HepG2 (cell line): ENCODE results near the gene CLDN9. TPM values are rescaled to one million over a fixed set of nuclear protein-coding genes. Genes with fewer than 3 reads are reported as not detected.
A peak's percentile ranks its signal among the peaks of the same experiment; 100 is the strongest.

Experiments used
- ATAD3A ChIP-seq: sonication (generic); formaldehyde crosslinking; IDR thresholded peaks from 2 replicates; pipeline ENCODE4 v1.4.0; 2020; ENCODE audit warnings: missing genetic modification reagents
- CBX2 ChIP-seq, 2 experiments: fragments of 200-600 bp in 1 of 2; sonication (generic); formaldehyde crosslinking in 1 of 2; IDR thresholded peaks; 2 replicates each; pipeline versions ENCODE4 v1.7.0 to v1.8.1; 2018 to 2022; ENCODE audit warnings: low read depth in 2 of 2, low read length in 1 of 2, mild to moderate bottlenecking in 1 of 2, missing genetic modification reagents in 1 of 2
- CC2D1A ChIP-seq: sonication (generic); formaldehyde crosslinking; IDR thresholded peaks from 2 replicates; pipeline ENCODE4 v1.8.1; 2023; ENCODE audit warnings: mild to moderate bottlenecking, missing genetic modification reagents
- CENPX ChIP-seq: sonication (generic); formaldehyde crosslinking; IDR thresholded peaks from 2 replicates; pipeline ENCODE4 v1.9.0; 2021; ENCODE audit warnings: mild to moderate bottlenecking, missing genetic modification reagents, moderate library complexity
- GFI1 ChIP-seq: sonication (generic); formaldehyde crosslinking; IDR thresholded peaks from 2 replicates; pipeline ENCODE4 v1.5.0; 2020; ENCODE audit warnings: missing genetic modification reagents, mild to moderate bottlenecking, borderline replicate concordance
- HMGA1 ChIP-seq: sonication (generic); formaldehyde crosslinking; conservative IDR thresholded peaks from 2 replicates; pipeline ENCODE4 v1.4.0; 2020; ENCODE audit warnings: missing genetic modification reagents
- KDM2A ChIP-seq: sonication (generic); formaldehyde crosslinking; IDR thresholded peaks from 2 replicates; pipeline ENCODE4 v1.4.0; 2020; ENCODE audit warnings: low read depth, missing genetic modification reagents, borderline replicate concordance
- KDM5B ChIP-seq: sonication (generic); formaldehyde crosslinking; IDR thresholded peaks from 2 replicates; pipeline ENCODE4 v1.4.0; 2020; ENCODE audit warnings: missing genetic modification reagents, mild to moderate bottlenecking, borderline replicate concordance
- KLF6 ChIP-seq: IDR thresholded peaks from 2 replicates; pipeline ENCODE4 v1.8.0; 2016; ENCODE audit warnings: missing biosample characterization, missing genetic modification reagents
- MXD4 ChIP-seq: IDR thresholded peaks from 2 replicates; pipeline ENCODE4 v1.6.1; 2016; ENCODE audit warnings: mild to moderate bottlenecking, missing biosample characterization, missing genetic modification reagents
- NFATC3 ChIP-seq: sonication (generic); formaldehyde crosslinking; IDR thresholded peaks from 2 replicates; pipeline ENCODE4 v1.5.1; 2020; ENCODE audit warnings: mild to moderate bottlenecking, missing genetic modification reagents
- NR2F6 ChIP-seq, 2 experiments: IDR thresholded peaks; 2 replicates each; pipeline ENCODE4 v1.6.1; 2016; ENCODE audit warnings: antibody characterized with exemption in 1 of 2, mild to moderate bottlenecking in 1 of 2
- REPIN1 ChIP-seq: sonication (generic); formaldehyde crosslinking; IDR thresholded peaks from 2 replicates; pipeline ENCODE4 v1.8.0; 2022; ENCODE audit warnings: missing genetic modification reagents, low read depth, mild to moderate bottlenecking, borderline replicate concordance
- RFX1 ChIP-seq: fragments of 450-650 bp; IDR thresholded peaks from 2 replicates; pipeline ENCODE4 v1.6.1; 2017
- SOX6 ChIP-seq, 2 experiments: fragments of 450-650 bp in 1 of 2; sonication (generic) in 1 of 2; formaldehyde crosslinking in 1 of 2; IDR thresholded peaks; 2 replicates each; pipeline versions ENCODE4 v1.4.0 to v1.6.1; 2017 to 2020; ENCODE audit warnings: antibody characterized with exemption in 1 of 2, mild to moderate bottlenecking in 1 of 2, missing genetic modification reagents in 1 of 2
- SP1 ChIP-seq, 2 experiments: fragments of 450-650 bp in 1 of 2; sonication (generic) in 1 of 2; formaldehyde crosslinking in 1 of 2; IDR thresholded peaks; 2 replicates each; pipeline versions ENCODE4 v1.4.0 to v1.6.1; 2016 to 2020; ENCODE audit warnings: missing genetic modification reagents in 1 of 2
- SRSF1 ChIP-seq: fragments of 200-400 bp; formaldehyde crosslinking; optimal IDR thresholded peaks from 2 replicates; pipeline ENCODE3; 2017; ENCODE audit warnings: mild to moderate bottlenecking, low read depth, low read length, moderate library complexity
- ZFP36L2 ChIP-seq: sonication (generic); formaldehyde crosslinking; IDR thresholded peaks from 2 replicates; pipeline ENCODE4 v1.4.0; 2020; ENCODE audit warnings: missing genetic modification reagents
- ZKSCAN1 ChIP-seq: fragments of 150-350 bp; IDR thresholded peaks from 2 replicates; pipeline ENCODE4 v1.6.1; 2014; ENCODE audit warnings: low read length
- ZNF160 ChIP-seq: sonication (generic); formaldehyde crosslinking; IDR thresholded peaks from 2 replicates; pipeline ENCODE4 v1.8.0; 2022; ENCODE audit warnings: mild to moderate bottlenecking, inconsistent platforms, missing genetic modification reagents
- polyA plus RNA-seq, 8 experiments: library from polyadenylated mRNA; depleted of rRNA in 3 of 8; stranded (reverse) in 7 of 8; unstranded in 1 of 8; fragments of >200 nt; fragmentation: Illumina TruSeq in 4 of 8; extraction: Trizol in 4 of 8; gene quantifications; 2 replicates each; pipeline versions ENCODE4 v1.2.1 to v1.2.3, GENCODE V29; 2011 to 2016; ENCODE audit warnings: low read depth in 4 of 8, missing spikeins in 1 of 8, mixed read lengths in 1 of 8; ENCODE audit not compliant: insufficient read depth in 1 of 8
- total RNA-seq, 5 experiments: library from RNA; depleted of rRNA; stranded (reverse); fragments of >200 nt; fragmentation: Illumina TruSeq; extraction: Trizol; gene quantifications; 2 replicates each; pipeline ENCODE4 v1.2.3, GENCODE V29; 2016; ENCODE audit warnings: low read depth in 1 of 5
- TF ChIP-seq, protein P1 (sequence below): IDR thresholded peaks from 2 replicates; pipeline ENCODE4 v1.6.1; 2016; ENCODE audit warnings: missing biosample characterization, missing genetic modification reagents, low read depth
- TF ChIP-seq, protein P2 (sequence below): IDR thresholded peaks from 2 replicates; pipeline ENCODE4 v1.6.1; 2016; ENCODE audit warnings: low read depth, borderline replicate concordance
- TF ChIP-seq, protein P3 (sequence below): sonication (generic); formaldehyde crosslinking; IDR thresholded peaks from 2 replicates; pipeline ENCODE4 v1.8.0; 2022; ENCODE audit warnings: missing genetic modification reagents, low read depth, mild to moderate bottlenecking, borderline replicate concordance
- TF ChIP-seq, protein P4 (sequence below): sonication (generic); formaldehyde crosslinking; IDR thresholded peaks from 2 replicates; pipeline ENCODE4 v1.4.0; 2020; ENCODE audit warnings: missing genetic modification reagents
- TF ChIP-seq, protein P5 (sequence below): sonication (generic); formaldehyde crosslinking; IDR thresholded peaks from 2 replicates; pipeline ENCODE4 v1.5.0; 2020; ENCODE audit warnings: missing genetic modification reagents

The CLDN9 gene
- total and polyA plus RNA-seq, 2 of the 13 experiments (the other 11 are each of a cell fraction or from before 2014, with no cell fraction given) = 0.15 to 0.26 TPM

DNA sequence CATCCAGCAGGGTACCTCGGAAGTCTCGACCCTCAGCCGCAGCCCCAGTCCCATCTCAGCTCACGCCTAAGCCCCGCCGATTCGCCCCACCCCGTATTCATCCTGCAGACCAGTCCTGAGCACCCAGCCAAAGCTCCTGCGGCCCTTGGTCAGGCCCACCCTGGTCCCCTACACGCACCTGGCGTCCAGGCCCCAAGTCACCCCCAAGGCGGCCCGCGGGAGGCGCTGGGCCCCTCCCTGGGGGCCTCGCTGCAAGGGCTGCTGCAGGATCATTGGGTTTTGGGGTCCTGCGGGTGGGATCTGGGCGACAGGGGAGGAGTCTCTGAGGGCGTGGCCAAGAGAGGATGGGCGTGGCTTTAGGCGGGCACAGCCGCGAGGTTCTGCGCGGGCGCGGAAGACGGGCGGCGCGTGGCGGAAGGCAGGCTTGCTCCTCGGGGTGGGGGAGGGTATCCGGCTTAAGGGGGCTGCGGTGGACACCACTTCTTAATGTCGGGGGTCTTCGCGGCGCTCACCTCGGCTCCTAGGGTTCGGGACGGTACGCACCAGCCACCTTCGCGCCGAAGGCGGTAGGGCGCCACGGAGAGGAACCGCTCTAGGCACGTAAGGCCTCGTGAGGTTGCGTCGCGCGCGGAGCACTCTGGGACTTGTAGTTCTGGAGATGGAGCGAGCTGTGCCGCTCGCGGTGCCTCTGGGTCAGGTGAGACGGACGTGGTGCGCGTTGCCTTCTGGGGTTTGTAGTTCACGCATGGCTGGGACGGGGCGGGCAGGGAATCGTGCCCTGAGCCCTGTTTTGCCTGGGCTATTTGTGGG is 11.2 kb downstream of the CLDN9 start, which contains the start of the genes HCFC1R1 and THOC6 (continued):
- TF ChIP-seq, protein P1, sequence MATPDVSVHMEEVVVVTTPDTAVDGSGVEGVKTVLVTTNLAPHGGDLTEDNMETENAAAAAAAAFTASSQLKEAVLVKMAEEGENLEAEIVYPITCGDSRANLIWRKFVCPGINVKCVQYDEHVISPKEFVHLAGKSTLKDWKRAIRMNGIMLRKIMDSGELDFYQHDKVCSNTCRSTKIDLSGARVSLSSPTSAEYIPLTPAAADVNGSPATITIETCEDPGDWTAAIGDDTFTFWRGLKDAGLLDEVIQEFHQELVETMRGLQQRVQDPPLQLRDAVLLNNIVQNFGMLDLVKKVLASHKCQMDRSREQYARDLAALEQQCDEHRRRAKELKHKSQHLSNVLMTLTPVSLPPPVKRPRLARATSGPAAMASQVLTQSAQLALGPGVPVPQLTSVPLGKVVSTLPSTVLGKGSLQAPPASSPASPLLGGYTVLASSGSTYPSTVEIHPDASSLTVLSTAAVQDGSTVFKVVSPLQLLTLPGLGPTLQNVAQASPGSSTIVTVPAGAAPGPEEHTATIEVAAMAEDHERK (CRISPR knock-in tag) = peak; percentile 98
- 0 out of 2 replicates have a peak, but pooled peaks have one; percentile 27 for TF ChIP-seq ZFP36L2
- peak; percentile 95 for TF ChIP-seq SRSF1
- peak; percentile 55; the same call in 1 of the 2 replicates for TF ChIP-seq GFI1 (CRISPR knock-in tag)
- no peak for TF ChIP-seq HMGA1
- TF ChIP-seq, protein P2, sequence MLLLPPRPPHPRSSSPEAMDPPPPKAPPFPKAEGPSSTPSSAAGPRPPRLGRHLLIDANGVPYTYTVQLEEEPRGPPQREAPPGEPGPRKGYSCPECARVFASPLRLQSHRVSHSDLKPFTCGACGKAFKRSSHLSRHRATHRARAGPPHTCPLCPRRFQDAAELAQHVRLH = peak; percentile 97; the same call in 1 of the 2 replicates
- TF ChIP-seq KDM5B = peak; percentile 84
- TF ChIP-seq KDM2A (CRISPR knock-in tag) = peak; percentile 97
- TF ChIP-seq CBX2 (IDR thresholded peaks at IDR 0.05; ENCODE audit: low read depth, low read length) = no peak
- TF ChIP-seq CBX2 (CRISPR knock-in tag; IDR thresholded peaks at IDR 0.05; ENCODE audit: low read depth) = no peak
- TF ChIP-seq, protein P3, sequence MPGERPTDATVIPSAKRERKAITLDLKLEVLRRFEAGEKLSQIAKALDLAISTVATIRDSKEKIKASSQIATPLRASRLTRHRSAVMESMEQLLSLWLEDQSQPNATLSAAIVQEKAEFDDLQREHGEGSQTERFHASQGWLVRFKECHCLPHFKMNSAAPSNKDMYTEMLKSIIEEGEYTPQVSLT (CRISPR knock-in tag) = no peak
- TF ChIP-seq SOX6 (IDR thresholded peaks at IDR 0.05) = no peak
- TF ChIP-seq SOX6 (CRISPR knock-in tag; IDR thresholded peaks at IDR 0.05) = peak; percentile 26; the same call in 1 of the 2 replicates
- peak; percentile 85; the same call in 1 of the 2 replicates for TF ChIP-seq REPIN1 (CRISPR knock-in tag)
- TF ChIP-seq, protein P4, sequence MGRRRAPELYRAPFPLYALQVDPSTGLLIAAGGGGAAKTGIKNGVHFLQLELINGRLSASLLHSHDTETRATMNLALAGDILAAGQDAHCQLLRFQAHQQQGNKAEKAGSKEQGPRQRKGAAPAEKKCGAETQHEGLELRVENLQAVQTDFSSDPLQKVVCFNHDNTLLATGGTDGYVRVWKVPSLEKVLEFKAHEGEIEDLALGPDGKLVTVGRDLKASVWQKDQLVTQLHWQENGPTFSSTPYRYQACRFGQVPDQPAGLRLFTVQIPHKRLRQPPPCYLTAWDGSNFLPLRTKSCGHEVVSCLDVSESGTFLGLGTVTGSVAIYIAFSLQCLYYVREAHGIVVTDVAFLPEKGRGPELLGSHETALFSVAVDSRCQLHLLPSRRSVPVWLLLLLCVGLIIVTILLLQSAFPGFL (CRISPR knock-in tag) = no peak
- no peak for TF ChIP-seq CENPX (CRISPR knock-in tag)
- no peak for TF ChIP-seq SP1 (IDR thresholded peaks at IDR 0.05)
- TF ChIP-seq SP1 (CRISPR knock-in tag; IDR thresholded peaks at IDR 0.05) = peak; percentile 84
- TF ChIP-seq ATAD3A (CRISPR knock-in tag) = no peak
- no peak for TF ChIP-seq ZKSCAN1
- TF ChIP-seq NFATC3 (CRISPR knock-in tag) = peak; percentile 90; the same call in 1 of the 2 replicates
- TF ChIP-seq KLF6 = 0 out of 2 replicates have a peak, but pooled peaks have one; percentile 59
- no peak for TF ChIP-seq RFX1
- TF ChIP-seq NR2F6 (IDR thresholded peaks at IDR 0.05) = no peak
- TF ChIP-seq NR2F6 (CRISPR knock-in tag; IDR thresholded peaks at IDR 0.05) = peak; percentile 55; the same call in 1 of the 2 replicates
- no peak for TF ChIP-seq CC2D1A (CRISPR knock-in tag)
- TF ChIP-seq, protein P5, sequence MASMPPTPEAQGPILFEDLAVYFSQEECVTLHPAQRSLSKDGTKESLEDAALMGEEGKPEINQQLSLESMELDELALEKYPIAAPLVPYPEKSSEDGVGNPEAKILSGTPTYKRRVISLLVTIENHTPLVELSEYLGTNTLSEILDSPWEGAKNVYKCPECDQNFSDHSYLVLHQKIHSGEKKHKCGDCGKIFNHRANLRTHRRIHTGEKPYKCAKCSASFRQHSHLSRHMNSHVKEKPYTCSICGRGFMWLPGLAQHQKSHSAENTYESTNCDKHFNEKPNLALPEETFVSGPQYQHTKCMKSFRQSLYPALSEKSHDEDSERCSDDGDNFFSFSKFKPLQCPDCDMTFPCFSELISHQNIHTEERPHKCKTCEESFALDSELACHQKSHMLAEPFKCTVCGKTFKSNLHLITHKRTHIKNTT (CRISPR knock-in tag) = no peak
- no peak for TF ChIP-seq MXD4
- TF ChIP-seq ZNF160 = 0 out of 2 replicates have a peak, but pooled peaks have one; percentile 56
